IPS-20b (cell line): ENCODE data around the gene BCL6B.

Source experiments
- H3K27ac ChIP-seq: one replicate; pipeline ENCODE4 v1.5.1; 2013; ENCODE audit warnings: low read length
- H3K27me3 ChIP-seq: 2 replicates; pipeline ENCODE4 v1.6.1; 2013; ENCODE audit warnings: mild to moderate bottlenecking, low read length, inconsistent platforms; ENCODE audit not compliant: insufficient read depth
- H3K36me3 ChIP-seq: 2 replicates; pipeline ENCODE4 v1.6.1; 2013; ENCODE audit warnings: low read depth, mild to moderate bottlenecking, inconsistent platforms, low read length, moderate library complexity; ENCODE audit not compliant: insufficient read depth
- H3K4me1 ChIP-seq: 2 replicates; pipeline ENCODE4 v1.6.1; 2013; ENCODE audit warnings: mild to moderate bottlenecking, control low read depth, inconsistent platforms, low read length, moderate library complexity; ENCODE audit not compliant: insufficient read depth
- H3K4me3 ChIP-seq: 2 replicates; pipeline ENCODE4 v1.5.1; 2013; ENCODE audit warnings: mild to moderate bottlenecking, low read length, inconsistent platforms
- H3K9ac ChIP-seq: 2 replicates; pipeline ENCODE4 v1.6.1; 2013; ENCODE audit warnings: low read depth, mild to moderate bottlenecking, inconsistent platforms, low read length, moderate library complexity
- H3K9me3 ChIP-seq: 2 replicates; pipeline ENCODE4 v1.6.1; 2013; ENCODE audit warnings: mild to moderate bottlenecking, low read depth, low read length, inconsistent platforms; ENCODE audit not compliant: insufficient read depth

Gene BCL6B

GRCh38 chr17:6996256-6997011, 26.4 kb upstream of the BCL6B start:
- Histone ChIP-seq H3K4me3 (peak overlapping the region; percentile 72; the same call in 1 of the 2 replicates), H3K4me1 (no peaks in the 10 kb centered on the region), H3K27ac (no peak overlapping the region), H3K9ac (no peak overlapping the region), H3K36me3 (peaks cover 12% of the 10 kb centered on the region; the same call in 1 of the 2 replicates), H3K27me3 (peaks cover 31% of the 10 kb centered on the region), H3K9me3 (no peaks in the 10 kb centered on the region)

- H3K9me3 ChIP-seq: no peaks in the 10 kb centered on the region
- no peak overlapping the region for H3K27ac ChIP-seq
- peaks cover 31% of the 10 kb centered on the region for H3K27me3 ChIP-seq
- peaks cover 17% of the 10 kb centered on the region; the same call in 1 of the 2 replicates for H3K36me3 ChIP-seq
- no peaks in the 10 kb centered on the region for H3K4me1 ChIP-seq
- H3K9ac ChIP-seq: no peak overlapping the region
- H3K4me3 ChIP-seq: no peak overlapping the region
These were observed 25.7 kb upstream of the BCL6B start for GRCh38 chr17:6997171-6997570.

GRCh38 chr17:6998855-6999508, 23.9 kb upstream of the BCL6B start:
- H3K4me1 ChIP-seq: no peaks in the 10 kb centered on the region
- H3K9ac ChIP-seq: no peak overlapping the region
- no peak overlapping the region for H3K4me3 ChIP-seq
- H3K27ac ChIP-seq: no peak overlapping the region
- peaks cover 31% of the 10 kb centered on the region for H3K27me3 ChIP-seq
- no peaks in the 10 kb centered on the region for H3K9me3 ChIP-seq
- H3K36me3 ChIP-seq: peaks cover 19% of the 10 kb centered on the region; the same call in 1 of the 2 replicates

GRCh38 chr17:7001318-7001961, 21.4 kb upstream of the BCL6B start:
- H3K9ac ChIP-seq: no peak overlapping the region
- no peaks in the 10 kb centered on the region for H3K4me1 ChIP-seq
- no peak overlapping the region for H3K4me3 ChIP-seq
- peaks cover 8% of the 10 kb centered on the region; the same call in 1 of the 2 replicates for H3K27me3 ChIP-seq
- H3K9me3 ChIP-seq: no peaks in the 10 kb centered on the region
- H3K27ac ChIP-seq: no peak overlapping the region
- peaks cover 19% of the 10 kb centered on the region; the same call in 1 of the 2 replicates for H3K36me3 ChIP-seq

GRCh38 chr17:7002288-7003047, 20.4 kb upstream of the BCL6B start:
- H3K4me3 ChIP-seq: no peak overlapping the region
- H3K9me3 ChIP-seq: no peaks in the 10 kb centered on the region
- no peak overlapping the region for H3K27ac ChIP-seq
- H3K4me1 ChIP-seq: no peaks in the 10 kb centered on the region
- no peak overlapping the region for H3K9ac ChIP-seq
- no peaks in the 10 kb centered on the region for H3K27me3 ChIP-seq
- H3K36me3 ChIP-seq: peaks cover 19% of the 10 kb centered on the region; the same call in 1 of the 2 replicates

GRCh38 chr17:7003745-7004144, 19.1 kb upstream of the BCL6B start:
- peaks cover 19% of the 10 kb centered on the region; the same call in 1 of the 2 replicates for H3K36me3 ChIP-seq
- no peak overlapping the region for H3K9ac ChIP-seq
- H3K27ac ChIP-seq: no peak overlapping the region
- H3K4me3 ChIP-seq: no peak overlapping the region
- no peaks in the 10 kb centered on the region for H3K27me3 ChIP-seq
- no peaks in the 10 kb centered on the region for H3K9me3 ChIP-seq
- no peaks in the 10 kb centered on the region for H3K4me1 ChIP-seq

GRCh38 chr17:7004398-7005253, 18.2 kb upstream of the BCL6B start:
- H3K27me3 ChIP-seq: no peaks in the 10 kb centered on the region
- H3K27ac ChIP-seq: no peak overlapping the region
- H3K36me3 ChIP-seq: peaks cover 14% of the 10 kb centered on the region; the same call in 1 of the 2 replicates
- no peaks in the 10 kb centered on the region for H3K9me3 ChIP-seq
- H3K4me1 ChIP-seq: no peaks in the 10 kb centered on the region
- no peak overlapping the region for H3K9ac ChIP-seq
- no peak overlapping the region for H3K4me3 ChIP-seq

- Histone ChIP-seq H3K27ac (no peak overlapping the region), H3K4me1 (no peaks in the 10 kb centered on the region), H3K36me3 (peaks cover 14% of the 10 kb centered on the region; the same call in 1 of the 2 replicates), H3K27me3 (no peaks in the 10 kb centered on the region), H3K9me3 (no peaks in the 10 kb centered on the region), H3K9ac (no peak overlapping the region), H3K4me3 (no peak overlapping the region)
These were observed 17.1 kb upstream of the BCL6B start for GRCh38 chr17:7005716-7006115.

- Histone ChIP-seq H3K27me3 (no peaks in the 10 kb centered on the region), H3K36me3 (peaks cover 9% of the 10 kb centered on the region; the same call in 1 of the 2 replicates), H3K27ac (no peak overlapping the region), H3K9ac (no peak overlapping the region), H3K4me1 (0 out of 2 replicates have a peak, but pooled peaks cover 4% of the 10 kb centered on the region), H3K9me3 (no peaks in the 10 kb centered on the region), H3K4me3 (no peak overlapping the region)
These were observed 15.7 kb upstream of the BCL6B start for GRCh38 chr17:7007143-7007542.

GRCh38 chr17:7010523-7010922, 12.3 kb upstream of the BCL6B start:
- H3K27me3 ChIP-seq: no peaks in the 10 kb centered on the region; the same call in 1 of the 2 replicates
- no peak overlapping the region for H3K4me3 ChIP-seq
- H3K27ac ChIP-seq: no peak overlapping the region
- no peaks in the 10 kb centered on the region for H3K9me3 ChIP-seq
- H3K36me3 ChIP-seq: 0 out of 2 replicates have a peak, but pooled peaks cover 6% of the 10 kb centered on the region
- H3K4me1 ChIP-seq: peaks cover 7% of the 10 kb centered on the region; the same call in 1 of the 2 replicates
- no peak overlapping the region for H3K9ac ChIP-seq
